Omental fat pad (tissue), 4 donors: ENCODE measurements around the gene GPC1. TPM values are rescaled to one million over a fixed set of nuclear protein-coding genes. Genes with fewer than 3 reads are reported as not detected.
A peak's percentile ranks its signal among the peaks of the same experiment; 100 is the strongest.

Source experiments
- ATAC-seq: fragments of 150-250 bp; one replicate; pipeline ENCODE4 v1.9.1; 2016; ENCODE audit warnings: mild to moderate bottlenecking, moderate library complexity; ENCODE audit not compliant: low FRiP score
- DNase-seq: peaks from one replicate; pipeline ENCODE4 v3.0.0-alpha.2; 2019; ENCODE audit warnings: low spot score
- total RNA-seq, 4 donors: library from RNA; depleted of rRNA; stranded (reverse); fragments of >200 nt; gene quantifications; one replicate each; pipeline ENCODE4 v1.1.0, GENCODE V29; 2016
- TF ChIP-seq, protein P1 (sequence below), 3 donors: fragments of 450-650 bp; IDR thresholded peaks; one replicate each; pipeline ENCODE4 v1.5.1; 2016 to 2017; ENCODE audit warnings: antibody characterized with exemption in 3 of 3, mild to moderate bottlenecking in 3 of 3, moderate library complexity in 2 of 3

Gene GPC1
- total RNA-seq, 4 donors from 2014 or later = 33.6 to 91.4 (median 39.5) TPM

DNA sequence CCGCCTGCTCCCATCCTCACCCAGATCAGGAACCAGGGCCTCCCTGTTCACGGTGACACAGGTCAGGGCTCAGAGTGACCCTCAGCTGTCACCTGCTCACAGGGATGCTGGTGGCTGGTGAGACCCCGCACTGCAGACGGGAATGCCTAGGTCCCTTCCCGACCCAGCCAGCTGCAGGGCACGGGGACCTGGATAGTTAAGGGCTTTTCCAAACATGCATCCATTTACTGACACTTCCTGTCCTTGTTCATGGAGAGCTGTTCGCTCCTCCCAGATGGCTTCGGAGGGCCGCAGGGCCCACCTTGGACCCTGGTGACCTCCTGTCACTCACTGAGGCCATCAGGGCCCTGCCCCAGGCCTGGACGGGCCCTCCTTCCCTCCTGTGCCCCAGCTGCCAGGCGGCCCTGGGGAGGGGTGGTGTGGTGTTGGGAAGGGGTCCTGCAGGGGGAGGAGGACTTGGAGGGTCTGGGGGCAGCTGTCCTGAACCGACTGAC, 31.7 kb downstream of the GPC1 start:
- TF ChIP-seq, protein P1, sequence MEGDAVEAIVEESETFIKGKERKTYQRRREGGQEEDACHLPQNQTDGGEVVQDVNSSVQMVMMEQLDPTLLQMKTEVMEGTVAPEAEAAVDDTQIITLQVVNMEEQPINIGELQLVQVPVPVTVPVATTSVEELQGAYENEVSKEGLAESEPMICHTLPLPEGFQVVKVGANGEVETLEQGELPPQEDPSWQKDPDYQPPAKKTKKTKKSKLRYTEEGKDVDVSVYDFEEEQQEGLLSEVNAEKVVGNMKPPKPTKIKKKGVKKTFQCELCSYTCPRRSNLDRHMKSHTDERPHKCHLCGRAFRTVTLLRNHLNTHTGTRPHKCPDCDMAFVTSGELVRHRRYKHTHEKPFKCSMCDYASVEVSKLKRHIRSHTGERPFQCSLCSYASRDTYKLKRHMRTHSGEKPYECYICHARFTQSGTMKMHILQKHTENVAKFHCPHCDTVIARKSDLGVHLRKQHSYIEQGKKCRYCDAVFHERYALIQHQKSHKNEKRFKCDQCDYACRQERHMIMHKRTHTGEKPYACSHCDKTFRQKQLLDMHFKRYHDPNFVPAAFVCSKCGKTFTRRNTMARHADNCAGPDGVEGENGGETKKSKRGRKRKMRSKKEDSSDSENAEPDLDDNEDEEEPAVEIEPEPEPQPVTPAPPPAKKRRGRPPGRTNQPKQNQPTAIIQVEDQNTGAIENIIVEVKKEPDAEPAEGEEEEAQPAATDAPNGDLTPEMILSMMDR (IDR thresholded peaks at IDR 0.05) = no peak
- no peak for ATAC-seq
- DNase-seq = peak; percentile 13

DNA sequence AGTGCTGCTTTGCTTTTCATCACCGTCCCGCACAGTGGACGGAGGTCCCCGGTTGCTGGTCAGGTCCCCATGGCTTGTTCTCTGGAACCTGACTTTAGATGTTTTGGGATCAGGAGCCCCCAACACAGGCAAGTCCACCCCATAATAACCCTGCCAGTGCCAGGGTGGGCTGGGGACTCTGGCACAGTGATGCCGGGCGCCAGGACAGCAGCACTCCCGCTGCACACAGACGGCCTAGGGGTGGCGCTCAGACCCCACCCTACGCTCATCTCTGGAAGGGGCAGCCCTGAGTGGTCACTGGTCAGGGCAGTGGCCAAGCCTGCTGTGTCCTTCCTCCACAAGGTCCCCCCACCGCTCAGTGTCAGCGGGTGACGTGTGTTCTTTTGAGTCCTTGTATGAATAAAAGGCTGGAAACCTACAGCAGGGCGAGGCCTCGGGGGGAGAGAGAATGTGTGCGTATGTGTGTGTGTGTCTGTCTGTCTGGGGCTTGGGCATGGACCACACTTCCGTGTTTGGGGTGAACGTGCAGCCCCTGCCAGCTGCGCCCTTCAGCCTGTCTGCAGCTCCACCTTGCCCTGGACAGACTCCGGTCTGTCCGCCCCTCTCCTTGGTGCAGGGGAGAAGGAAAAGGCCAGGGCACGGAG, 32.3 kb downstream of the GPC1 start:
- DNase-seq (peak; percentile 18), ATAC-seq (no peak)
- TF ChIP-seq, protein P1 (IDR thresholded peaks at IDR 0.05) = no peak

DNA sequence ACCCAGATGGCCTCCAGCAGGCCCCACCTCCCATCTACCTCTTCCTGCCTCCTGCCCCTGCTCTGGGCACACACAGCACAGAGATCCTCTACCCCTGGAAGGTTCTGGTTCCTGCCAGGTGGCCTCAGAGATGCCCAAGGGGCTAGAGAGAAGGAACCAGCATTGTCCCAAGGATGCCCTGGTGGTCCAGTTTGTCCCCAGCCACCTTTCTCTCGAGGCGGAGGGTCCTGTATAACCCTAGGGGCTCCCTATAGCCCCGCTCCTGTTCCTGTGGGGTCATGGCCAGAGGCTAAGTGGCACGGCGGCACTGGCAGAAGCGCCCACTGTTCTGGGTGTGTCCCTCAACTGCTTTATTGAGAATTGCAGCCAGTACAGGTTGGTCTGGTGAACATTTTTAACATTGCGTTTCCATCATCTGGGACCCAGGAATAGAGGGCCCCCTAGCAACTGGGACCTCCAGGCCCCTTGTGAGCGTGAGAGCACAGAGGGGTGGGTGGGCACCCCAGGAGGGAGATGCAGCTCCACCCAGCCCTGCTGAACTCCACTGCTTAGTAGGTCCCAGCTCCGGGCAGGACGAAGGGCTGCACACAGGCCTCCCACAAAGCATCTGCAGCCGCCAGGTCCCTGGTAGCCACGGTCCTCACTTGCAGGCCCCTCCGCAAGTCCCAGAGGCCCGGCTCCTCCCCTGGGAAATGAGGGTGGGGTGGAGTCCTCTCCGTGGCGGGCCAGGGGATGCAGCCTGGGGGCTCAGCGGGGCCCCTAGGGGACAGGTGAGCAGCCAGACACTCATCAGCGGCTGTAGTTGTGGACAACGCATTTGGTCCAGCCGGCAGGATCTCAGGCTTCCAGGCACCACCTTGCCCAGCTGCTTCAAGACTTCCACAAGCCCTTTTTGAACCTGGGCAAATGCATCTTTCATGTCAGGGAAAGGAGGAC, 33.1 kb downstream of the GPC1 start:
- TF ChIP-seq, protein P1 (IDR thresholded peaks at IDR 0.05) = no peak
- peak; percentile 14 for DNase-seq
- ATAC-seq = no peak

DNA sequence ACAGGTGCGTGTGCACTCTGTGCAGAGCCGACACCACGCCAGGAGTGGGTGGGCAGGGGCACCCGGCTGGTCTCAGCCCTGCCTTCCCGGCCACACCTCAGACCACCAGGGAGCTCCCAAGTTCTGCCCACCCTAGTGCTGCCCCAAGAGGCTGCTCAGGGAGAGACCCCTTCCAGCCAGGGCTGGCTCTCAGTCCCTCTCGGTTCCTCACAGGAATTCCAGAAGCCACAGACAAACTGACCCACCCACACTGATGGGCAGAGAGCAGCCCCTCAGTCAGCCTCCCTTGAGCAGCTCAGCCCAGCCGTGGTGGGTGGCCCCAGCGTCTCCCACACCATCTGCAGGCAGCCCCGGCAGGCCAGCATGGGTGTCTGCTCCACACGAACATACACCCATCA, 33.8 kb downstream of the GPC1 start:
- no peak for DNase-seq
- TF ChIP-seq, protein P1 (IDR thresholded peaks at IDR 0.05) = no peak
- ATAC-seq = peak; percentile 21

DNA sequence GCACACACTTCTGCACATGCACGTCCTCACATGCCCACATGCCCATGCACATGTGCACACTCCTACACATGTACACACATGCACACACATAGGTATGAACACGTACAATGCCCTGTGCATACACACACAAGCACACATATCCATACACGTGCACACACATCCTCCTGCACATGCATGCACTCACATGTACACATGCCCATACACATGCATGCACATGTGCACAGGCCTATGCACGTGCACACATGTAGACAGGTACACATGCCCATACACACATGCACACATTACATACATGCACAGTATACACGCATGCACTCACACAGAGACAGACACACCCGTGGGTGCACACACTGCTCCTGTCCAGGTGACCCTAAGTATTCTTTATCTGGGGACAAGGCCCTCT, 34.3 kb downstream of the GPC1 start:
- ATAC-seq = no peak
- no peak for DNase-seq
- TF ChIP-seq, protein P1 (IDR thresholded peaks at IDR 0.05) = no peak

DNA sequence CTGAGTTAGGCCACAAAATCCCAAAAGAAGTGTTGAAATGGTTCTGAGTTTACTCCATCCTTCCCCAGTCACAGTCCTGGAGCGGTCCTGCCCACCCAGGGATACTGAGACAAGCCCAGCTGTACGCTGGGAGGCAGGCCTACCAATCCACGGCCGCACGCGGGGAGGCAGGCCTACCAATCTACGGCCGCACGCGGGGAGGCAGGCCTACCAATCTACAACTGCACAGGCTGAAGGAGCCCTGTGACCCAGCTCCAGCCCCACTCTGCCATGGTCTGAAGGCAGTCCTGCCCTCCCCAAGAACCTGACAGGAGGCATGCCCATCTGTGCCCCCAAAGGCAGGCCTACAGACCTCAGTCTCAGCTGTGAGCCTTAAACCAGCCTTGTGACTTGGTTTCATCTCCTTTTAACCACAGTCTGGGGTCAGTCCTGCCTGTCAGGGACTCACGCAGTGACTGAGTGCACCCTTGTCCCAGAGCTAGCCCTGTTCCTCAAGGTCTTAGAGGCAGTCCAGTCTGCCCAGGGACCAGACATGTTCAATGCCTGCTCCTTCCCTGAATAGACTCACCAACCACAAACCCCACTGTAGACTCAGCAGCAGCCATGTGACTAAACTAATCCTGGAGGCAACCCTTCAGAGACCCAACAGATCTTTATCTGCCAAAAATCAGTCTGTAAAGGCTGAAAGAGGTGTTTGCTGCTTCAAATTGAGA, 36.8 kb downstream of the GPC1 start:
- ATAC-seq (no peak), DNase-seq (no peak)
- TF ChIP-seq, protein P1 (IDR thresholded peaks at IDR 0.05) = no peak
